OCI-LY3 (cell line): Measurements from ENCODE around the gene PPCDC.

Source experiments
- CTCF ChIP-seq: fragments of 200-600, 300-600 bp; sonication (generic); IDR thresholded peaks from 2 replicates; pipeline ENCODE4 v1.5.1; 2014; ENCODE audit warnings: antibody characterized with exemption, low read length, low read depth
- EZH2phosphoT487 ChIP-seq: fragments of 200-600 bp; shearing (Covaris generic); IDR thresholded peaks from 2 replicates; pipeline ENCODE4 v1.6.1; 2018; ENCODE audit warnings: antibody characterized with exemption, mixed run types, low read depth

- TF ChIP-seq CTCF (no peak), EZH2phosphoT487 (no peak)
Observed at GRCh38 chr15:75027551-75027950, 4.2 kb downstream of the PPCDC start.
